SK-N-SH (cell line): ENCODE measurements around the gene NFILZ. TPM values are rescaled to one million over a fixed set of nuclear protein-coding genes. Genes with fewer than 3 reads are reported as not detected.

ENCODE experiments used
- CTCF ChIA-PET: fragments of 300-600, 350-600 bp; formaldehyde crosslinking; extraction: SDS; loops from one replicate; lab custom pipeline; 2021; lab: Yijun Ruan, JAX
- POLR2A ChIA-PET: fragments of 350-600 bp; sonication (Branson Sonifier 250); formaldehyde crosslinking; extraction: SDS; loops from one replicate; lab custom pipeline; 2020; ENCODE audit warnings: antibody characterized with exemption, inconsistent platforms; lab: Yijun Ruan, JAX
- DNase-seq: peaks from one replicate; pipeline ENCODE4 v3.0.0; 2012
- H2AFZ ChIP-seq: fragments of 200-600 bp; sonication (generic); 2 replicates; pipeline ENCODE4 v1.8.1; 2016; ENCODE audit warnings: antibody characterized with exemption, mild to moderate bottlenecking, low read depth
- H3F3A ChIP-seq: fragments of 200-600 bp; sonication (generic); replicated peaks from 2 replicates; pipeline ENCODE3; 2016; ENCODE audit warnings: antibody characterized with exemption, mild to moderate bottlenecking; ENCODE audit not compliant: insufficient read depth
- H3K27ac ChIP-seq, 2 experiments: fragments of 200-500 bp in 1 of 2; fragments of 200-600 bp in 1 of 2; sonication (Bioruptor generic) in 1 of 2; sonication (generic), shearing (Covaris generic) in 1 of 2; 2 replicates each; pipeline versions ENCODE4 v1.5.1 to v1.6.1; 2014 to 2016; ENCODE audit warnings: low read depth in 2 of 2, inconsistent platforms in 1 of 2, low read length in 1 of 2, mild to moderate bottlenecking in 1 of 2, mixed read lengths in 1 of 2
- H3K27me3 ChIP-seq: fragments of 200-600 bp; sonication (generic), shearing (Covaris generic); 2 replicates; pipeline ENCODE4 v1.6.1; 2016; ENCODE audit warnings: mixed run types; ENCODE audit not compliant: insufficient read depth
- H3K36me3 ChIP-seq, 2 experiments: fragments of 200-500 bp in 1 of 2; fragments of 200-600 bp in 1 of 2; sonication (Bioruptor generic) in 1 of 2; sonication (generic) in 1 of 2; replicated peaks in 1 of 2; 2 replicates each; pipeline versions ENCODE3 to v1.5.1; 2014 to 2016; ENCODE audit warnings: low read length in 1 of 2, mild to moderate bottlenecking in 1 of 2; ENCODE audit not compliant: insufficient read depth in 2 of 2, control insufficient read depth in 1 of 2
- H3K4me1 ChIP-seq, 2 experiments: fragments of 200-500 bp in 1 of 2; fragments of 200-600 bp in 1 of 2; sonication (Bioruptor generic) in 1 of 2; sonication (generic), shearing (Covaris generic) in 1 of 2; 2 replicates each; pipeline versions ENCODE4 v1.5.1 to v1.6.1; 2014 to 2016; ENCODE audit warnings: low read depth in 1 of 2, low read length in 1 of 2, mixed run types in 1 of 2; ENCODE audit not compliant: insufficient read depth in 2 of 2, control insufficient read depth in 1 of 2
- H3K4me2 ChIP-seq: fragments of 200-600 bp; sonication (generic), shearing (Covaris generic); 2 replicates; pipeline ENCODE4 v1.6.1; 2017; ENCODE audit warnings: mixed run types
- H3K4me3 ChIP-seq, 2 experiments: fragments of 200-500 bp in 1 of 2; fragments of 200-600 bp in 1 of 2; sonication (Bioruptor generic) in 1 of 2; sonication (generic), shearing (Covaris generic) in 1 of 2; 2 replicates each; pipeline versions ENCODE4 v1.5.1 to v1.8.1; 2014 to 2016; ENCODE audit warnings: low read depth in 2 of 2, inconsistent platforms in 1 of 2, low read length in 1 of 2, mild to moderate bottlenecking in 1 of 2, mixed read lengths in 1 of 2, moderate library complexity in 1 of 2
- H3K79me2 ChIP-seq: fragments of 200-600 bp; sonication (generic); 2 replicates; pipeline ENCODE4 v1.8.1; 2017; ENCODE audit warnings: mild to moderate bottlenecking; ENCODE audit not compliant: insufficient read depth
- H3K9ac ChIP-seq: fragments of 200-600 bp; sonication (generic); 2 replicates; pipeline ENCODE4 v1.6.1; 2017; ENCODE audit warnings: mixed run types
- H3K9me2 ChIP-seq: fragments of 200-600 bp; sonication (generic); 2 replicates; pipeline ENCODE4 v1.6.1; 2017; ENCODE audit warnings: mixed run types
- H3K9me3 ChIP-seq: fragments of 200-600 bp; sonication (generic); 2 replicates; pipeline ENCODE4 v1.6.1; 2017; ENCODE audit warnings: mixed run types, mild to moderate bottlenecking, moderate library complexity
- H4K20me1 ChIP-seq: fragments of 200-600 bp; sonication (generic); 2 replicates; pipeline ENCODE4 v1.6.1; 2017; ENCODE audit warnings: mild to moderate bottlenecking, mixed run types; ENCODE audit not compliant: insufficient read depth
- ELF1 ChIP-seq: IDR thresholded peaks from 2 replicates; pipeline ENCODE4 v1.4.0; 2012
- EZH2phosphoT487 ChIP-seq: fragments of 200-600 bp; sonication (generic); IDR thresholded peaks from 2 replicates; pipeline ENCODE4 v1.6.1; 2017; ENCODE audit warnings: low read depth, mixed run types, mild to moderate bottlenecking, antibody characterized with exemption, moderate library complexity, borderline replicate concordance
- FOSL2 ChIP-seq: IDR thresholded peaks from 2 replicates; pipeline ENCODE4 v1.4.0; 2012; ENCODE audit warnings: low read depth, mild to moderate bottlenecking, moderate library complexity, borderline replicate concordance
- FOXM1 ChIP-seq: IDR thresholded peaks from 2 replicates; pipeline ENCODE4 v1.4.0; 2012; ENCODE audit warnings: low read depth, mild to moderate bottlenecking
- JUND ChIP-seq: IDR thresholded peaks from 2 replicates; pipeline ENCODE4 v1.4.0; 2012
- MEF2A ChIP-seq: IDR thresholded peaks from 2 replicates; pipeline ENCODE4 v1.4.0; 2012; ENCODE audit warnings: low read depth, borderline replicate concordance
- MXI1 ChIP-seq: IDR thresholded peaks from 2 replicates; pipeline ENCODE4 v1.6.1; 2012; ENCODE audit warnings: mild to moderate bottlenecking, low read depth, low read length, improper control_type of control experiment
- NFIC ChIP-seq: IDR thresholded peaks from 2 replicates; pipeline ENCODE4 v1.4.0; 2012; ENCODE audit warnings: borderline replicate concordance
- NRF1 ChIP-seq: IDR thresholded peaks from 2 replicates; pipeline ENCODE4 v1.6.1; 2012; ENCODE audit warnings: low read depth, mild to moderate bottlenecking, low read length
- RCOR1 ChIP-seq: fragments of 150-350 bp; IDR thresholded peaks from 2 replicates; pipeline ENCODE4 v1.6.1; 2017; ENCODE audit warnings: antibody characterized with exemption, low read length
- RXRA ChIP-seq: IDR thresholded peaks from 2 replicates; pipeline ENCODE4 v1.4.0; 2012; ENCODE audit warnings: low read depth, mild to moderate bottlenecking, borderline replicate concordance
- SIN3A ChIP-seq: IDR thresholded peaks from 2 replicates; pipeline ENCODE4 v1.6.1; 2012; ENCODE audit warnings: low read depth, mild to moderate bottlenecking, low read length, moderate library complexity, borderline replicate concordance
- TCF12 ChIP-seq: IDR thresholded peaks from 2 replicates; pipeline ENCODE4 v1.4.0; 2012
- TEAD4 ChIP-seq: IDR thresholded peaks from 2 replicates; pipeline ENCODE4 v1.4.0; 2012; ENCODE audit warnings: mild to moderate bottlenecking, borderline replicate concordance; ENCODE audit not compliant: insufficient read depth
- USF1 ChIP-seq: IDR thresholded peaks from 2 replicates; pipeline ENCODE4 v1.4.0; 2012; ENCODE audit warnings: low read depth, borderline replicate concordance
- ZBTB33 ChIP-seq: IDR thresholded peaks from 2 replicates; pipeline ENCODE4 v1.4.0; 2012; ENCODE audit warnings: low read depth, borderline replicate concordance
- WGBS: methylation state at CpG from one replicate; pipeline ENCODE4 v1.1.6; 2017; ENCODE audit warnings: low lambda C conversion rate; 5-methylcytosine and 5-hydroxymethylcytosine counted together
- polyA plus RNA-seq, 3 experiments: library from polyadenylated mRNA; depleted of rRNA; stranded (reverse); fragments of >200 nt; gene quantifications; 2 replicates each; pipeline ENCODE4 v1.2.3, GENCODE V29; 2012
- TF ChIP-seq, protein P1 (sequence below): IDR thresholded peaks from 2 replicates; pipeline ENCODE4 v1.6.1; 2012; ENCODE audit warnings: mild to moderate bottlenecking, low read depth, low read length, moderate library complexity
- TF ChIP-seq, protein P2 (sequence below): IDR thresholded peaks from 2 replicates; pipeline ENCODE4 v1.4.0; 2012; ENCODE audit warnings: low read depth
- TF ChIP-seq, protein P3 (sequence below): fragments of 150-350 bp; IDR thresholded peaks from 2 replicates; pipeline ENCODE4 v1.6.1; 2017; ENCODE audit warnings: antibody characterized with exemption, low read length, low read depth, borderline replicate concordance

Gene NFILZ
- polyA plus RNA-seq, 1 of the 3 experiments (the other 2 are of a cell fraction): not detected

DNA sequence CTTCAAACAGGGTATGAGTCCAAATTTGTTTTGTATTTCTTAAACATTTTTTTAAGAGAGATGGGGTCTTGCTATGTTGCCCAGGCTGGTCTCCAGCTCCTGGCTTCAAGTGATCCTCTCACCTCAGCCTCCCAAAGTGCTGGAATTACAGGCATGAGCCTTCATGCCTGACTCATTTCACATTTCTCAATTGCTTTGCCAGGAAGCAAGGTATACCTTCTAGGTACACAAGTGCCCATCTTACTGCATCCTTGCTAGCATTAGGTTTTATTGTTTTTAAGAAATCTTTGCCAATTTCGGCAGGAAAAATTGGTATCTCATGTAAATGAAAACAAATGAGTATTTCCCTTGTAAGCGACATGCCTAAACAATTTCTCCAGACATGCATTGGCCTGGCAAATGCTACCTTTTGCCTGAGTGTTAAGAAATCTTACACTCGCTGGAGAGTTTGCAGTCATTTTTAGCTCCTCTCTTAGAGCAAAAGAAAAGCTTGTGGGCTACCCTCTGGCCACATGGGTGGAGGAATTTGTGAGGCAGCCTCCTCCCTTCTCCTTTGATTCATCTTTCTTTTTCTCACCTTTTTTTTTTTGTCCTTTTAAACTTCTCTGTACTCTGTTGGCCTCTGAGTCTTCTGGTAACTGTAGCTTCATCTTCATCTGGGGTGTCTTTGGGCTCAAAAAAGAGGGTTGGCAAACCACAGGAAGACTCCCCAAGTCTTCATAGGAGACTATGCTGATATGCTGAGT is 35.2 kb downstream of the NFILZ start:
- no peaks in the 10 kb centered on the region for H3K9me3 ChIP-seq
- 3% methylated on average over 3 of the region's 3 CpGs for WGBS
- CTCF ChIA-PET: interaction anchor here (0.7 to 1.0 kb wide), 4 partner anchors 11 to 1762 kb away, joined by 3 to 4 read pairs (median 3); no protein-coding TSS in a partner anchor

More for the DNA sequence above, 35.2 kb downstream of the NFILZ start:
- no peak overlapping the region for H3K9ac ChIP-seq
- no peak for DNase-seq
- no peaks in the 10 kb centered on the region for H3K4me1 ChIP-seq
- no peak overlapping the region for H3K27ac ChIP-seq
- no peak for TF ChIP-seq USF1
- no peak for TF ChIP-seq MEF2A
- TF ChIP-seq NFIC: no peak
- TF ChIP-seq MXI1: no peak
- no peak for TF ChIP-seq FOSL2
- no peak for TF ChIP-seq EZH2phosphoT487
- TF ChIP-seq, protein P1, sequence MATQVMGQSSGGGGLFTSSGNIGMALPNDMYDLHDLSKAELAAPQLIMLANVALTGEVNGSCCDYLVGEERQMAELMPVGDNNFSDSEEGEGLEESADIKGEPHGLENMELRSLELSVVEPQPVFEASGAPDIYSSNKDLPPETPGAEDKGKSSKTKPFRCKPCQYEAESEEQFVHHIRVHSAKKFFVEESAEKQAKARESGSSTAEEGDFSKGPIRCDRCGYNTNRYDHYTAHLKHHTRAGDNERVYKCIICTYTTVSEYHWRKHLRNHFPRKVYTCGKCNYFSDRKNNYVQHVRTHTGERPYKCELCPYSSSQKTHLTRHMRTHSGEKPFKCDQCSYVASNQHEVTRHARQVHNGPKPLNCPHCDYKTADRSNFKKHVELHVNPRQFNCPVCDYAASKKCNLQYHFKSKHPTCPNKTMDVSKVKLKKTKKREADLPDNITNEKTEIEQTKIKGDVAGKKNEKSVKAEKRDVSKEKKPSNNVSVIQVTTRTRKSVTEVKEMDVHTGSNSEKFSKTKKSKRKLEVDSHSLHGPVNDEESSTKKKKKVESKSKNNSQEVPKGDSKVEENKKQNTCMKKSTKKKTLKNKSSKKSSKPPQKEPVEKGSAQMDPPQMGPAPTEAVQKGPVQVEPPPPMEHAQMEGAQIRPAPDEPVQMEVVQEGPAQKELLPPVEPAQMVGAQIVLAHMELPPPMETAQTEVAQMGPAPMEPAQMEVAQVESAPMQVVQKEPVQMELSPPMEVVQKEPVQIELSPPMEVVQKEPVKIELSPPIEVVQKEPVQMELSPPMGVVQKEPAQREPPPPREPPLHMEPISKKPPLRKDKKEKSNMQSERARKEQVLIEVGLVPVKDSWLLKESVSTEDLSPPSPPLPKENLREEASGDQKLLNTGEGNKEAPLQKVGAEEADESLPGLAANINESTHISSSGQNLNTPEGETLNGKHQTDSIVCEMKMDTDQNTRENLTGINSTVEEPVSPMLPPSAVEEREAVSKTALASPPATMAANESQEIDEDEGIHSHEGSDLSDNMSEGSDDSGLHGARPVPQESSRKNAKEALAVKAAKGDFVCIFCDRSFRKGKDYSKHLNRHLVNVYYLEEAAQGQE: no peak
- no peak for TF ChIP-seq ZBTB33
- TF ChIP-seq NRF1: no peak
- TF ChIP-seq, protein P2, sequence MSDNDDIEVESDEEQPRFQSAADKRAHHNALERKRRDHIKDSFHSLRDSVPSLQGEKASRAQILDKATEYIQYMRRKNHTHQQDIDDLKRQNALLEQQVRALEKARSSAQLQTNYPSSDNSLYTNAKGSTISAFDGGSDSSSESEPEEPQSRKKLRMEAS: no peak
- TF ChIP-seq RCOR1: no peak
- no peak for TF ChIP-seq FOXM1
- TF ChIP-seq TCF12: no peak
- TF ChIP-seq, protein P3, sequence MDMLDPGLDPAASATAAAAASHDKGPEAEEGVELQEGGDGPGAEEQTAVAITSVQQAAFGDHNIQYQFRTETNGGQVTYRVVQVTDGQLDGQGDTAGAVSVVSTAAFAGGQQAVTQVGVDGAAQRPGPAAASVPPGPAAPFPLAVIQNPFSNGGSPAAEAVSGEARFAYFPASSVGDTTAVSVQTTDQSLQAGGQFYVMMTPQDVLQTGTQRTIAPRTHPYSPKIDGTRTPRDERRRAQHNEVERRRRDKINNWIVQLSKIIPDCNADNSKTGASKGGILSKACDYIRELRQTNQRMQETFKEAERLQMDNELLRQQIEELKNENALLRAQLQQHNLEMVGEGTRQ: no peak
- TF ChIP-seq JUND: no peak
- no peak for TF ChIP-seq RXRA
- TF ChIP-seq ELF1: no peak
- no peak for TF ChIP-seq TEAD4
- TF ChIP-seq SIN3A: no peak
- TF ChIP-seq, all 33 proteins: peak for 0
- Histone ChIP-seq H2AFZ (no peak overlapping the region), H3K4me2 (no peak overlapping the region), H3K27me3 (peaks cover 35% of the 10 kb centered on the region; the same call in 1 of the 2 replicates), H3K36me3 (no peaks in the 10 kb centered on the region), H3K4me3 (no peak overlapping the region), H3F3A (no peaks in the 10 kb centered on the region), H3K79me2 (no peaks in the 10 kb centered on the region), H4K20me1 (no peaks in the 10 kb centered on the region), H3K9me2 (no peaks in the 10 kb centered on the region)
- POLR2A ChIA-PET: no interaction called here
